Breast epithelium (tissue), 3 donors: ENCODE results near the gene TESMIN.

ENCODE experiments used
- POLR2AphosphoS5 ChIP-seq, 3 donors: sonication (generic); formaldehyde crosslinking; IDR thresholded peaks; one replicate each; pipeline ENCODE4 v1.6.1; 2017; ENCODE audit warnings: antibody characterized with exemption in 3 of 3
- TF ChIP-seq, protein P1 (sequence below), 3 donors: fragments of 450-650 bp; IDR thresholded peaks; one replicate each; pipeline ENCODE4 v1.5.1; 2016 to 2017; ENCODE audit warnings: antibody characterized with exemption in 3 of 3, mild to moderate bottlenecking in 3 of 3, moderate library complexity in 3 of 3

DNA sequence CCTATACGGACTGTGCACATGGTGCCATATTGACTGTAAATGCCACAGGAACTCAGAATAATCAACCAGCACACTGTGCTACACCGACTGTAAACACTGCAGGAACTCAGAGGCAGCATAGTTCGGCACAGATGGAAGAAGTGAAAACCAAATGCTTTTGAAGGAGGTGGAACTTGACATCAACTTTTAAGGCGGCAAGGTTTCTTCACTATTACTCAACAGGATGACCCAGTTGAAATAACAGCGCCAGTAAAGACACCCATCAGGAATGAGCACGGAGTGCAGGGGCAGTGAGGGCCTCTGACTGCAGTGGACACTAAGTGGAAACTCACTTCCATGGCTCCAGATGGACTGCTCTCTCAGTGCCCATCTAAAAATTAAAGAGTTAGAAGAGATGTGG, 15.7 kb downstream of the TESMIN start:
- TF ChIP-seq, protein P1, sequence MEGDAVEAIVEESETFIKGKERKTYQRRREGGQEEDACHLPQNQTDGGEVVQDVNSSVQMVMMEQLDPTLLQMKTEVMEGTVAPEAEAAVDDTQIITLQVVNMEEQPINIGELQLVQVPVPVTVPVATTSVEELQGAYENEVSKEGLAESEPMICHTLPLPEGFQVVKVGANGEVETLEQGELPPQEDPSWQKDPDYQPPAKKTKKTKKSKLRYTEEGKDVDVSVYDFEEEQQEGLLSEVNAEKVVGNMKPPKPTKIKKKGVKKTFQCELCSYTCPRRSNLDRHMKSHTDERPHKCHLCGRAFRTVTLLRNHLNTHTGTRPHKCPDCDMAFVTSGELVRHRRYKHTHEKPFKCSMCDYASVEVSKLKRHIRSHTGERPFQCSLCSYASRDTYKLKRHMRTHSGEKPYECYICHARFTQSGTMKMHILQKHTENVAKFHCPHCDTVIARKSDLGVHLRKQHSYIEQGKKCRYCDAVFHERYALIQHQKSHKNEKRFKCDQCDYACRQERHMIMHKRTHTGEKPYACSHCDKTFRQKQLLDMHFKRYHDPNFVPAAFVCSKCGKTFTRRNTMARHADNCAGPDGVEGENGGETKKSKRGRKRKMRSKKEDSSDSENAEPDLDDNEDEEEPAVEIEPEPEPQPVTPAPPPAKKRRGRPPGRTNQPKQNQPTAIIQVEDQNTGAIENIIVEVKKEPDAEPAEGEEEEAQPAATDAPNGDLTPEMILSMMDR (IDR thresholded peaks at IDR 0.05), result no peak
- TF ChIP-seq POLR2AphosphoS5 (IDR thresholded peaks at IDR 0.05), result no peak
